GM12873 (cell line): ENCODE measurements around the gene HPS4.

Experiments used
- TF ChIP-seq, protein P1 (sequence below): IDR thresholded peaks from 2 replicates; pipeline ENCODE4 v1.5.1; 2012; ENCODE audit warnings: low read depth, mild to moderate bottlenecking, moderate library complexity, low read length, control low read depth; ENCODE audit not compliant: insufficient read depth; ENCODE audit errors: missing control alignments

The HPS4 gene

DNA sequence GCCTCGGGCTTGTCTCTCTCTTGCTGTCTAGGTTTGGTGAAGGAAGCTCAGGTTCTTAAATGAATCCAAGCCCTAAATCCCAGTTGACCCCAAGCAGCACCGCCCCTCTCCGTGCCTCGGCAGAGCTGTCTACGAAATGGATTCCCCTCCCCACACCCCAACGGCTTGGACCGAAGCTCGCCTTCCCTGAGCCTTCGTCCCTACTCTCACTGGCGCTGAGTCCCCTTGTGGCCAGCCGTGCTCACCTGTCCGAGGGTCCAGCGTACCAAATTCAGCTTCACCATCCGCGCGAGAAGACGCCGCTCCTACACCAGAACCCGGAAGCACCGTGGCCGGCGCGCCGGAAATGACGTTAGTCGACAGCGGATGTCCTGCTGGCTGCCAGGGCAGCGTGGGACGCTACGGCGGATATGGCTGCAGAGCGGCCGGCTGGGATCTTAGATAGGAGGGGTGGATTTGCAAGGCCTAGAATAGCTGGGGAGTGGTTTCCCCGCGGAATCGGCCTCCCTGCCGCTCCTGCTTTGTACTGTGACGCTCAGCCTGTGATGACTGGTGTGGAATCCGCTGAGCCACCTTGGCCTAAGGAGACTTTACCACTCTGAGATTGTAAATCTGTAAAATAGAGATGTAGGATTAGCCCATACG is 28.7 kb upstream of the HPS4 start, which contains the start of gene TFIP11:
TFIP11 (minus strand) TSS at position 325 of the 645 bp plus-strand sequence. CDS start 2,201 bp downstream, outside the sequence.
- TF ChIP-seq, protein P1, sequence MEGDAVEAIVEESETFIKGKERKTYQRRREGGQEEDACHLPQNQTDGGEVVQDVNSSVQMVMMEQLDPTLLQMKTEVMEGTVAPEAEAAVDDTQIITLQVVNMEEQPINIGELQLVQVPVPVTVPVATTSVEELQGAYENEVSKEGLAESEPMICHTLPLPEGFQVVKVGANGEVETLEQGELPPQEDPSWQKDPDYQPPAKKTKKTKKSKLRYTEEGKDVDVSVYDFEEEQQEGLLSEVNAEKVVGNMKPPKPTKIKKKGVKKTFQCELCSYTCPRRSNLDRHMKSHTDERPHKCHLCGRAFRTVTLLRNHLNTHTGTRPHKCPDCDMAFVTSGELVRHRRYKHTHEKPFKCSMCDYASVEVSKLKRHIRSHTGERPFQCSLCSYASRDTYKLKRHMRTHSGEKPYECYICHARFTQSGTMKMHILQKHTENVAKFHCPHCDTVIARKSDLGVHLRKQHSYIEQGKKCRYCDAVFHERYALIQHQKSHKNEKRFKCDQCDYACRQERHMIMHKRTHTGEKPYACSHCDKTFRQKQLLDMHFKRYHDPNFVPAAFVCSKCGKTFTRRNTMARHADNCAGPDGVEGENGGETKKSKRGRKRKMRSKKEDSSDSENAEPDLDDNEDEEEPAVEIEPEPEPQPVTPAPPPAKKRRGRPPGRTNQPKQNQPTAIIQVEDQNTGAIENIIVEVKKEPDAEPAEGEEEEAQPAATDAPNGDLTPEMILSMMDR = no peak

DNA sequence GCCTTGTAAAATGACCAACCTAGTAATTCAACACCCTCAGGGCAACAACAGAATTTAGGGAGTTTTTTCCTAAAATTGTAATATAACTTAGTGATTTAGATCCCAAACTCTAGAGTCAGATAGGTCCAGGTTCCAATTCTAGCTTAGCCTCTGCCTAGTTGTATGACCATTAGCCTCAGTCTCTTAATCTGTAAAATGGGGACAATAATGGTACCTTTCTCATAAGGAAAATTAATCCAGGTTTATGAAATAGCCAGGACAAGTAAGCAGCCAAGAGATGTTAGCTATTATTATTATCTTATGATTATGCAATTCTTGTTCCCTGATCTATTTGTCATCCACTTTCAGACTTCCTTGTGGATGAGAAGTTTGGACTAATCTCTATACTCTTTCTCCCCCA is 24.6 kb upstream of the HPS4 start:
- TF ChIP-seq, protein P1 = no peak

DNA sequence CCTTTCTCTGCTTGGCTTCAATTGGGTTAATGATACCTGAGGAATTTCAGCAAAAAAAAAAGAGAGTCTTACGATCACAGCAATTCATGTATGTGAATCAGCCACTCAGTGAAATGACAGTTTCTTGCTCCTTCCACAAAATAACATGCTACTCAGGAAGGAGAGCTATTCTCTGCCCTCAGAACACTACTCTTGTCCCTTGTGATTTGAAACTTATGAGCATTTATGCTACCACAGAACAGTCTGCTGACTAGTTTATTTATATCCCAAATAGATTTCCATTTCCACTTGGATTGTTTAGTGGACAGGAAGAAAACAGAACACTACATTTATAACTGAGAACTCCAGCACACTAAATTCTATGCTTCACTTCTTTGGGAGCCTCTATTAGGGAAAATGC is 20.2 kb upstream of the HPS4 start:
- TF ChIP-seq, protein P1 = no peak

DNA sequence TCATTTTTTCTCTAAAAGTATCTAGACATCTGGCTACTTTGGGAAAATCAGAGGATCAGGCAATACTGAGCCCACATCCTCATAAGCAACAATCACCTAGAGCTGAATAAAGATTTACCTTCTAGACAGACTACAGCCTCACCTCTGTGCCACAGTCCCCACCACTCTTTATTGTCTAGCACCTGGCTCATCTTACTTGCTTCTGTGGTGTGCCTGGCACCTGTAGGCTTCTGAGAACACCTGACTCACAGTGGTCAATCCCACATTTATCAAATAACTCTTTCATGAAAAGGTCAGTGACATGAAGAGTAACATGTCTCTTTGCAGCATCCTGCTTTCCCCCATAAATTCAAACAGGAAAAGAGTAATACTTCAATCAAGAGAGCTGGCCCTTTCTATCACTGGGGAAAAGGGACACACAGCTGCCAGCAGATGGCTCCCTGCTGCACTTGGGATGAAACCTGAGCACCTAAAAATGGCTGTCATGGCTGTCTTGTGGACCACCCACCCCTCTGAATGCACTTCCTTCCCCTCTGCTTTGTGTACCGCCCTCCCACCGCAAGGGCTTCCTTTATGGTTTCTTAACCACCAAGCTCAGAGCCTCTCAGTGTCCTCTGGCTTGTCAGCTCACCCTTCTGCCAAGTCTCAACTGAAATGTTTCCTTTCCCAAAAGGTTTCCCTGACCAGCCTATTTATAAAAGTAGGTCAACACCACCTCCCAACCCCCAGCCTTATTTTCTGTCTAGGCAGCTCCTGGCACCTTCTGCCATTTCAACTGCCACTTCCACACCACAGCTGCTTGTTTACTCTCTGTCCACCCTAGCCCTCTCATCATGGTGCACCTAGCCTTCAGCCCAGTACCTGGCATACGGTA is 19.3 kb upstream of the HPS4 start:
- TF ChIP-seq, protein P1 = peak; percentile 81

DNA sequence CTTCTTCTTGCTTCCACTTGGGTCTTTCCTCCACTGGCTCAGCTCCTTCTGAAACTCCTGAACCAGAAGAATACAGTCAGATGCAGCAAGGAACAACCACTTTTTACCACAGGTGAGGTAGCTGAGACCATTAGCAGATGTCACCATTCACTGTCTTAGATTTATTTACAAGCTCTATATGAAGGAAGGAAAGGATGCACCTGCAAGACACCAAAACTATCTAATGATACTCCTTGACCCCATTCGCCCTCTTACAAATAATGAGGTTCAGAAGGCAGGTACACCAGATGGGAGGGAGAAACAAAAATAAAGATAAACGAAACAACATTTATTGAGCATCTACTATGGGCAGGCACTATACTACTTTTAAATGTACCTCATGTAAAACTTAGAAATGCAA is 18.4 kb upstream of the HPS4 start:
- TF ChIP-seq, protein P1 = no peak

DNA sequence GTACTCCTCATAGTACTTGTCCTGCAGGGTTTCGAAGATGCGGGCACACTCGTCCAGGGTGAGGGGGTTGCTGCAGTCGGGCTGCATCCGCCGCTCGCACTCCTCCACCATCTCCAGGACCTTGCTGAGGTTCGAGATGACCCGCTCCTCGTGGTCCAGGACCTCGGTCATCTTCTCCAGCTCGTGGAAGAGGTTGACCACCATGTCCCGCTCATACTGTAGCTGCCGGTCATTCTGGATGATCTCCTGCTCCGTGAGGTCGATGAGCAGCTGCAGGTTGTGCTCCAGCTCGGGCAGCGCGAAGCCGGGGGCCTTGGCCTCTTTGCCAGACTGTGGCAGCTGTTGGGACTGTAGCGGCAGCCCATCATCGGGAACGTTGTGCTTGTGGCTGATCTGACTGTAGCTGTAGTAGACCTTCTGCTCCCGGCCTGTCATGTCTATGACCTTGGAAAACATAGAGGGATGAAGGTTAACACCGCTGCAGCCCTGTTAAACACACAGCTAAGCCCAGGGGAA is 15.7 kb upstream of the HPS4 start:
- TF ChIP-seq, protein P1 = no peak

DNA sequence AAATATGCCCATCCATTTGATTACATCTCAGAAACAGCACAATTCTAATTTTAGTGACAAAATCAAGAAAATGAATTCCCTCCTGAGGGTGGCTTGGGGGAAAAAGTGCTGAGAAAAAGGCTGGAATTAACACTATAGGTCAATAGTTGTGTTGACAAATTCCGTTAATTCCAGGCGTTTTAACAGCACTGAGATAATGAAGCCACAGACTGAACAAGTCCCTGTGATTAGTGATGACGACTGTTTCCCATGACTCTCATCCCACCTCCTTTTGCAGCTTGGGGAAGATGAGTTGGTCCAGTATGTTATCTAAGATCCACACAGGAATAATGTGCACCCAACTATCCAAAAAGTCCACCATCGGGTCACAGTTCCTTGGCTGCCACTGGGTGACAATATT is 12.9 kb upstream of the HPS4 start:
- TF ChIP-seq, protein P1 = no peak
